Umbilical cord (tissue), 2 donors: Measurements from ENCODE around the gene PI4K2A. TPM values are rescaled to one million over a fixed set of nuclear protein-coding genes. Genes with fewer than 3 reads are reported as not detected.

Source experiments
- DNase-seq: peaks from one replicate; pipeline ENCODE4 v3.0.0-alpha.2; 2015; ENCODE audit warnings: low spot score
- total RNA-seq: library from RNA; depleted of rRNA; stranded (reverse); fragments of >200 nt; gene quantifications from one replicate; pipeline ENCODE4 v1.2.3, GENCODE V29; 2014; ENCODE audit warnings: low replicate concordance; ENCODE audit not compliant: insufficient read depth

Gene PI4K2A
- total RNA-seq, 1 donor from 2014 or later, result 11.6 TPM

DNA sequence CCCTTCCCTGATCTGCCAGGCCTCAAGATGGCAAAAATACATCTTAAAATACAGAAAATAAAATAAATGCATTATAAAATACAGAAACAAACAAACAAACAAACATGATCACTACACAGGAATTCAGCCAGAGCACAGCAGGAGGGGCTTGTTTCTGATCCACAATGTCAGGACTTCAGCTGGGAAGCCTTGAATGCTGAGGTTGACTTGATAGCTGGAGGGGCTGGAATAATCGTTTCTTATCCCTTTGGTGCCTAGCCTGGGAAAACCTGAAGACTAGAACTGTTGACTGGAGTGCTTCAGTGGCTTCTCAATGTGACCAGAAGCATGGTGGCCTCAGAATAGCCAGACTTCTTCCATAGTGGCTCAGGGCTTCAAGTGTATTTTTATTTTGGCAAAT is 63.9 kb downstream of the PI4K2A start:
- no peak for DNase-seq

DNA sequence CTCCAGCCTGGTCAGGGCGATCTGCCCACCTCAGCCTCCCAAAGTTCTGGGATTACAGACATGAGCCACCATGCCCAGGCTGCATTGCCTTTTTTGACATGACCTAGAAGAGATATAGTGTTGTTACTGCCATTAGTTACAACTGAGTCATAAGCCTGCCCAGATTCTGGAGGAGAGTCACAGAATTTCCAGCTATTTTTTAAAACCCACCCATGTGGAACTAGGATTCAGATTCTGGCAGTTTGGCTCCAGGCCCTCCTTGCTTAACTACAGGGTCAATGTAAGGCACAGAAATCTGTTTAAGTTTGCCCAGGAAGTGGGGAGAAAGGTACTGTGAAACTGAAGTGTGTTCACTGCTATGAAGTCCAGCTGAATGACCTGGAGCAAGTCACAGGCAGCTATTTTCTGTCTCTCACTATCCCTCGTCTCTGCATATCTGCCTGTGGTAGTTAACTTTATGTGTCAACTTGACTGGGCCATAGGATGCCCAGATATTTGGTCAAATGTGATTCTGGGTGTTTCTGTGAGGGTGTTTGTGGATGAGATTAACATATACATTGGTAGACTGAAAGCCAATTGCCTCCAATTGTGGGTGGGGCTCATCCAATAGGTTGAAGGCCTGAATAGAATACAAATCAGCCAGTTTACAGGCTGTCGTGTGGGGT is 64.7 kb downstream of the PI4K2A start:
- DNase-seq, result no peak

DNA sequence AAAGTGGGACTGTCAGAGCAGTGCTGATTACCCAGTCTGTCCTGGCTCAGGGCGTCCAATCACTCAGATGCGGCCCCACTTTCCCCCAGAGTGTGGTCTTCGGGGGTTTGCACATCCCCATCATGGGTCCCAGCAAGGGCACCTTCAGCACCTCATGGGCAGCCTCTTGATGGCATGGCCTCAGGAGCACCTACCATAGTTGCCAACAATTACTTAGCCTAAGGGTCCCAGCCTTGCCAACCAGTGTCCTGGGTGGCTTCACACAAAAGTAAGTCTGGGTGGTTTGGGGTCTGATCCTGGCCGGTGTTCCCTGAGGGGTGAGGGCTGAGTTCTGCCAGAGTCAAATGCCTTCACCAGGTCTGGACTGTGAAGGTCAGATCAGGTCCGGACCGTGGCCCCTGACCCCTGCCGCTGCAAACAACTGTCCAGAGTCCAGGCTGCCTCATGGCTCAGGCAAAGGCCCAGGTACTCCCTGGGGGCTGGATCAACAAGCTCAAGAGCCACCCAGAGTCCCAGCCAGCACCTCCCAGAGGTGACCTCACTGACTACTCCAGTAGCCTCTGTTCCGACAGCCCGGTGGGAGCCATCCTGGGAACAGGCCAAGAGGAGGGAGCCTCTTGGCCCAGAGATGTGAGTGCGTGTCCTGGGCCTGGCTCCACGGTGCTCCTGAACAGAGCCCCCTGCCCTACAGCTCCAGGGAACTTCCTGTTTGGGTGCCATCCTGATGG is 66.8 kb downstream of the PI4K2A start:
- DNase-seq, result no peak

DNA sequence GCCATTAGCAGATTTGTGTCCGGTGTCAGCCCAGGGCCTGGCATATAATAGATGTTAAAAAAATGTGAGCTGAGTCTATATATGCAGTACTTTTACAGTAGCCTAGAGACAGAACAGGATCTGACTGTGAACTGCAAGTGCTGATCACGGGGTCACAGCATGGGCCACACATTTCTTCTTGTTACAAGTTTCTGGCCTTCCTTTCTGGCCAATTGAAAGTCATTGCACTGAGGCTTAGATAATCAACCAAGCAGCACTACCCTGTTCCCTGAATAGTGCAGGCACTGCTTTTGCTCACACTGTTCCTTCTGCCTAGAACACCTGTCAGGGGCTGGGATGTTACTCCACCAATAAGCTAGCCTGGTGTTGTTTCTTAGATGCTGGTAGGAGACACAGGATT is 67.7 kb downstream of the PI4K2A start:
- DNase-seq, result no peak

DNA sequence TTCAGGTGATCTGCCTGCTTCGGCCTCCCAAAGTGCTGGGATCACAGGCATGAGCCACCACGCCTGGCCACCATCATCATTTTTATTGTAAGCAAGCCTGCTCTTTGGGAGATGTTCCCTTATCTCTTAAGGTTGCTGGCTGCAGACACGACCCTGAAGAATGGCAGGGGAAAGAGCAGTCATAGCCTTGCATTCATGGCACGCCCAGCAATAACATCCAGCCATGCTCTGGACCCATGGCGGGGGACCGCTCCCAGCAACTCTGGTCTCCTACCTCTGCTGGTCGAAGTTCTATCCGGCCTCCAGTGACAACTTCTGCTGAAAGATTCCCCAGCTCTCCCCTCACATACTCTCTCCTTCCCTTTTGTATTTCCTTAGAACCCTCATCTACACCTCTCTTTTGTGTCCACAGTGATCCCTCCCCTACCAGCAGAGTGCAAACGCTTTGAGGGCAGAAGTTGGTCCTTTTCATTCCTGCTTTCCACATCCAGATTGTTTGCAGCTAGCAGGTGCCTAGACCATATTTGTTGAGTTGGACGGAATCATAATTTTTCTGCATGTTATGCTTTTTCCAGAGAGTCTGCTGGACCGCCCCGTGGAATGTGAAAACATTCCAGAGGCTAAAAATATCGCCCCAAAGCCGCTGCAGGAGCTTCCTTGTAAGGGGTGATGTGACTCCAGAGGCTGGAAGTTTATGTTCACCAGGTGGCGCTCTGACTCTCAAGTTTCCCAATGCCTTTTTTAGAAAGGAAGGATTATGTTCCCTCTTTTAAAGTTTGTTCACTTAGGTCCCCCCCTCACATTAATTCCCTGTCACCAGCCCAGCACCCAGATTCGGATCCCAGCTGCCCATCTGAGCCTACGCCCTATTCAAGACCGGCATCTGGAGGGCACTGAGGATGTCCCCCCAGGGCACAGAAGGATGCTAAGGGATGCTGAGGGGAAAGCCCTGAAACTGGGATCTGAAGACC is 68.8 kb downstream of the PI4K2A start:
- peak; percentile 96 for DNase-seq

DNA sequence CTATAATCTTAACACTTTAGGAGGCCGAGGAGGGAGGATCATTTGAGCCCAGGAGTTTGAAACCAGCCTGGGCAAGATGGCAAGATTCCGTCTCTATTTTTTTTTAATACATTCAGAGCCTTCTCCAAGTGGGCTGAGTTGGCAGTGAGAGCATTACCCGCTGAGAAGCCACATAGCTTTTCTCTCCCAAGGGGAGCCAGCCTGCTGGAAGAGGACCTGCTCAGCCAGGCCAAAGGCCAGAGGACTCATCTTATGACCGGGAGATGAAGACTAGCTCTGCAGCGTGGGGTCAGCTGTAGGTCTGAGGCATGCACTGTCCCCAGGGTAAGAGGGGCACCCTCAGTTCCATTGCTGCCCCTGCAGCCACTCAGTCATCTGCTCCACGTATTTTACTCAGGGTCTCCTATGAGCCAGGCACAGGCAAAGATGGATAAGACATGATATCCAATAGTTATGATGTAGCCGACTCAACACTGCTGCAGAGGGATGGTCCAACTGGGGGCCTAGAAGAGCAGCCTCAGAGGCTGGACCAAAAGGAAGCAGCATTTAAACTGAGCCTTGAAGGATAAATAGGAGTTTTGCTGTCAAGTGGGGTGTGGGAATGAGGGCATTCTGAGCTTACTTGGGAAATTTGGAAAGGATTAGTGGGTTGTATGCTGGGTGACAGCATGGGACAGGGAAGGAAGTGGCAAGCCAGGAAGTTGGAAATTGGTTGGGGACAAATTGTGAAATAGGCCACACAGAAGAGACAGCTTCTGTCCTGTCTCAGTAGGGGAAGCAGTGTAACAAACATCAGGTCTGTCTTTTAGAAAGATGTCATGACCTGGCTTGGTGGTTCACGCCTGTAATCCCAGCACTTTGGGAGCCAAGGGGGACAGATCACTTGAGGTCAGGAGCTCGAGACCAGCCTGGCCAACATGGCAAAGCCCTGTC is 71.4 kb downstream of the PI4K2A start:
- DNase-seq, result no peak

DNA sequence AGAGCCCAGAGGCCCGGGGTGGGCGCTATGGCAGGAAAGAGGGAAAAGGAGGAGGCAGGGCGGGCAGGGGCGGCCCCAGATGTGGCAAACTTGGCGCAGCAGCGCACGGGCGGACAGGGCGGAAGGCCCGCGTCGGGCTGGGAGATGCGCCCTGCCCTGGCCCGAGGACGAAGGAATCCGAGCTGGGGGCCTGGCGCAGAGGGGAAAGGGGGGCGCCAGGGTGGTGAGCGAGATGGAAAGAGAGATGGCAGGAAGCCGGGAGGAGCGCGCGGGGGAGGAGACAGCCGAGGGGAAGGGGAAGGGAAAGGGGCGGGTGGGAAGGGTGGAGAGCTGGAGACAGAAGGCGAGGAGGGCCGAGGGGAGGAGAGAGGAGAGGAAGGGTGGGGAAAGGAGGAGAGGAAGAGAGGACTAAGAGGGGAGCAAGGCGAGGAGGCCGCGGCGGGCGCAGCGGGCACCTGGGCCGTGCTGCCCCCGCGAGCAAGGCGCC is 72.9 kb downstream of the PI4K2A start, which contains the start of gene MARVELD1:
Gene MARVELD1, plus strand, starts transcription at position 392 of the 487 bp plus-strand sequence. CDS start 147 bp downstream, outside the sequence.
- peak; percentile 98 for DNase-seq

DNA sequence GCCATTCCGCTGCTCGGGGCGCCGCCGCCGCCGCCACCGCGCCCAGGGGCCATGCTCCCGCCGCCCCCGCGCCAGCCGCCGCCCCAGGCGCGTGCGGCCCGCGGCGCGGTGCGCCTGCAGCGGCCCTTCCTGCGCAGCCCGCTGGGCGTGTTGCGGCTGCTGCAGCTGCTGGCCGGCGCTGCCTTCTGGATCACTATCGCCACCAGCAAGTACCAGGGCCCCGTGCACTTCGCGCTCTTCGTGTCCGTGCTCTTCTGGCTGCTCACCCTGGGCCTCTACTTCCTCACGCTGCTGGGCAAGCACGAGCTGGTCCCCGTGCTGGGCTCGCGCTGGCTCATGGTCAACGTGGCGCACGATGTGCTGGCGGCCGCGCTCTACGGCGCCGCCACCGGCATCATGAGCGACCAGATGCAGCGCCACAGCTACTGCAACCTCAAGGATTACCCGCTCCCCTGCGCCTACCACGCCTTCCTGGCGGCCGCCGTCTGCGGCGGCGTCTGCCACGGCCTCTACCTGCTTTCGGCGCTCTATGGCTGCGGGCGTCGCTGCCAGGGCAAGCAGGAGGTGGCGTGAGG is 73.4 kb downstream of the PI4K2A start:
- peak; percentile 74 for DNase-seq

DNA sequence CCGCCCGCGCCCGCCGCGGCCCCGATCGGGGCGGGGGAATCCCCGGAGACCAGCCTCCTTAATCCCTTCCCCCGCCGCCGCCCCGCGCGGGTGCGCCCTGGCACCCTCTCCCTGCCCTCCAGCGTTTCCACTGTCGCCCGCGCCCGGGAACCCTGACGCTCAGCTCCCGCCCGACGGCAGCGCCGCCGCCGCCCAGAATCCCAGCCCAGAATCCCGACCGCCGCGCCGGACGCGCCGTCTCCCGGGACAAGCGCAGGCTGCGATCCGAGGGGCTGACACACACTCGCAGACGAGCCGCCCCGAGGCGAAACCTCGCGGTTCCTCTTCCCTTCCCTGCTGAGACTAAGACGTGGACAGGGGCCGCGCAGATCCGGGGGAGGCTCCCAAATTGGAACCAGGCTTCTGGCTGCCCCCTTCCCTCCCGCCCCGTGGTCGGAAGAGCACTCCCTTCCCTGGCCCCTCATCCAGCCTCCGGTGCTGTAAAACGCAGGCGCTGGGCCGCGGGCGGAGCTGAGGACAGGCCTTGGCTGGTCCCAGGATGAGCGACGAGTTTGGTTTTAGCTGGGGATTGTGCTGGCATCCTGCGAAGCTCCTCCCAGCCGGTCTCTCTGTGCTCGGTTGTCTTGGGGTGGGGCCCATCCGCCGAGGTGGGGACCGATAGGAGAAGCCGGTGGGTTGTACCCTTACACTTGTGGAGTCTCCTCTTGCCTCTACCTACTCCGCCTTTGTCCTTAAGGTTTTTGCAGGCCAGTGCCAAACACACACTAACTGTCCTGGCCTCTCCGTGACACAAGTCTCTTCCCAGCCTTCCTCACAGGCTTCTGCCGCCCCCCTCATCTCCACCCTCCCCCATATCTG is 74.2 kb downstream of the PI4K2A start:
- peak; percentile 94 for DNase-seq

DNA sequence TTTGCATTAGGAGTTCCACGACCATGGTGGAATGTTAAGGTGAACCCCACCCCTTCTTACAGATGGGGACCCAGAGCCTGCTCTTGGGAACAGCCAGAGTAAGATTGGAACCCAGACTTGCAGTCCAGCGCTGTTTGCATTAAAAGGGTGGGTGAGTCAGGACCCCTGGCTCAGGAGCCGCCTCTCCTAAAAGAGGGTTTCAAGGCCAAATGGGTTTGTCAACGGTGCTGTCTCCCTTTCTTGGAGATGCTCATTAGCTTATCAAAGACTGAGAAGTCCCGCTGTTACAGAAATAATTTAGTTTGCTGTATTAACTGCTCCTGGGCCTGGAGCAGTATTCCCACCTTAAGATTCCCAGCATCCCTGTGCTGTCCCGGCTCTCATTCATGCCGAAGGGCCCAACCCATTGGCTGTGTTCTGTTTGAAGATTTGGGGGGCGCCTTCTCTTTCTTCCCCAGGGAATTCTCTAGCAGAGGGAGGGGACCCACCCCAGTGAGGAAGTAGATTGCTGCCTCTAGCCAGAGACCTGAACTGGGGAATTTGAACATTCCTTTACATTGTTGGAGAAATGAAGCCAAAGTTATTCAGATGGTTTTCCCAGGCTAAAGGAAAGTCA is 74.9 kb downstream of the PI4K2A start:
- no peak for DNase-seq

DNA sequence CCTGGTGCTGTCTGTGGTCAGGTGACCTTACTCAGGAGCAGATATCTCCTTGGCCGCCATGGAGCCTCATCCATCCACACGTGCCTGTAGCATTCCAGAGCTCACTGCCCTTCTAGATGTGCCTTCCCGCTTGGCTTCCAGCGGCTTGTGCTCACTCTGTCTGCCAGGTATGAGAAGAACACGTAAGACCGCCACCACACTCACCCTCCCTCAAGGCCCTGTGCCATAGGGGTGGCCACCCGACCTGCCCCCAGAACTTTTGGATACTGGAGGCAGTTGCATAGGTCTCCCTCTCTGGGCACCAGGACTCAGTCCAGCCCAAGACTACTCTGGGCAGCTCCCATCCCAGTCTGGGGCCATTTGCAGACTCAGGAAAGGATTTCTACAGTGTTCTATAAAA is 77.2 kb downstream of the PI4K2A start:
- no peak for DNase-seq

DNA sequence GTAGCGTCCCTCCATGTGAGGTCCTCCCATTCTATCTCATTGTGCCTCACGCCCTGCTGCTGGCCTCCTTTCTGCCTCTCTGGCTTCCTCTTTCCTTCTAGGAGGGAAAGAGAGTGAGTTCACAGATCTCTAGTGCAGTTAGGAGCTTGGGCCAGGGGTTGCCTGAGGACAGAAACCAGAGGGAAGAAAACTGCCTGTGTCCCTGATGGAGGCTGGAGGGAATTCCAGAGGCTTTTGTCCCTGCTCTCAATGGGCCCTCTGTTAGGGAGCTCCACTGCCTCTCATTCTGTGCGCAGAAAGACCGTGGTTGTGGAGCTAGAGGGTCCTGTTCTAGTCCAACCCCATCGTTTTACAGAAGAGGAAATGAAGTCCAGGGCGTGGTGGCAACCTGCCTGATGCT is 77.7 kb downstream of the PI4K2A start:
- no peak for DNase-seq

DNA sequence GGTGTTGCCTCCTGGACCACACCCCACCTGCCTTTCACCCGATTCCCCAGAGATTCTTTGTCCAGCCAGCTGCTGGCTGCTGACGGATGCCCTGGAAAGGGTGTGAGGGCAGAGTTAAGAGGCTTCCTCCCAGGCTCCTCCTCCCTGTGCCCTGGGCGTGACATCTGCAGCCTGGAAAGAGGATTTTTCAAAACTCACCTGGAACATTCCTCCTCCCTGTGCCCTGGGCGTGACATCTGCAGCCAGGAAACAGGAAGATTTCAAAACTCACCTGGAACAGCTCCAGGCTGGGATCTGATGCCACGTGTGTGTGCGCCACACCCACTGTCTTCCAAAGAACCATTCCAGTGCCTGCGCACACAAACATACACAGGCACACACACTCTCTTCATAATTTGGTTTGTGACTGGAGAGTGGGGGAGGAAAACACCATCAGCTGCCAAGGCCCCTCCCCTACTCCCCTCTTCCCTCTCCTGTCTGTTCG is 78.2 kb downstream of the PI4K2A start:
- peak; percentile 62 for DNase-seq

DNA sequence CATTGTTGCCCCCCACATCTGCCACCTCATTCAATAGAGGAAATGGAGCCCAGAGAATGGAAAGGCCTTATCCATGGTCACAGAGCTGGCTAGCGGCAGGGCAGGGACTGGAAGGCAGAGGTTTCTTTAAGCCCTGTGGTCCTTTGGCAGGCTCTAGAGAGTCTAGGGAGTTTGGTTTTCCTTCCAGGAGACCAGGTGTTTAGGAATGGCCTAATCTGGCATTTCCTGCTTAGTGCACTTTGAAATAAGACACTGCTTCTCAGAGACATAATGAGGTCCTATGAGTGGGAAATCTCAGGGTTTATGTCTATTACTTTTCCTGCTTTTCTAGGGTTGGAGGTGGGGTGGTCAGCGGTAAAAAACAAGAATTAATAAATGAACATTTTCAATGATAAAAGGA is 79.1 kb downstream of the PI4K2A start:
- no peak for DNase-seq

DNA sequence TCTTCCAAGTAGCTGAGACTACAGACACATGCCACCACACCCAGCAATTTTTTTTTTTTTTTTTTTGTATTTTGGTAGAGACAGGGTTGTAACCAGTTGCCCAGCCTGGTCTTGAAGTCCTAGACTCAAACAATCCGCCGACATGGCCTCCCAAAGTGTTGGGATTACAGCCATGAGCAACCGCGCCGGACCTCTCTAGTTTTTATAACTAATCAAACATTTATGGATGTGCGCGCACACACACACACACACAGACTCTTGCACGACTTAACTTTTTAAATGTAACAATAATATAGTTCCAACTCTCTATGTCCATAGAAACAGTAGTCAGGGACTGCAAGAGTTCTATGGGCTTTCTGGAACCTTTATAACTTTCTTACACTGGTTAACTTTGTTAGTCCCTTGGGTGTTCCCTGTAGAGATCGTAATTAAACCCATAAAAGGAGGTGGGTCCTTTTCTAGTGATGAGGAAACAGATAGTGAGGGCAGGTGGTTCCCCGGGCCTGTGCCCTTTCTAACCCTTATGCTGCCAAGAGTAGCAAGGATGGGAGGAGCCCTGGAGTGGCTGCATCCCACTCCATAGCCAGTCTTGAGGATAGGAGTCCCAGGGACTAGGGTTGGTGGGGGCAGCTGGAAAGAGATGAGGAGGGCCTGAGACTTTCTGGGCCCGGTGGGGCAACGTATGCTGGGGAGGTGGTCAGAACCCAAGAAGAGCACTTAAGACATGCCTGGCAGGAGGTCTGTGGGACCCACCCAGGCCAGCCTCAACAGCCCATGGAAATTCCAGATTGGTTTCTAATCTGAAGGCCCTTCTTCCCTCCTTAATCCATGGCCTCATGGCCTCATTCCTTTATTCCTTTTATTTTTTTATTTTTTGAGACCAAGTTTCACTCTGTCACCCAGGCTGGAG is 81.7 kb downstream of the PI4K2A start:
- DNase-seq, result no peak

DNA sequence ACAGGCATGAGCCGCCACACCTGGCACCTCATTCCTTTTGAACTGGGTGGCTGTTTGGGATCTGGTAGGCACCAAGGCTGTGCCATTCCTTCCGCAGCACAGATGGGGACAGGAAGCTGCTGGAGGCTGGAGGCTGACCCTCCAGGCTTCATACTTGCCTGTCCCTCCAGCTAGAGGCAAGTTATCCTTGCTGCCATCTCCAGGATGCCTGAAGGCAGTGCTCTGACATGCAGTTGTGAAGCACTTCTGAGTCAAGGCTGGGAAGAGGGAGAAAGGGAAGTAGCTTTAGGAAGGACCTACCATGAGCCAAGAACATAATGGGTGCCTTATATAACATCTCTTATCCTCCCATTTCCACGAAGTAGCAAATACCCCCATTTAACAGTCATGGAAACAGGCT is 82.5 kb downstream of the PI4K2A start:
- DNase-seq, result no peak

DNA sequence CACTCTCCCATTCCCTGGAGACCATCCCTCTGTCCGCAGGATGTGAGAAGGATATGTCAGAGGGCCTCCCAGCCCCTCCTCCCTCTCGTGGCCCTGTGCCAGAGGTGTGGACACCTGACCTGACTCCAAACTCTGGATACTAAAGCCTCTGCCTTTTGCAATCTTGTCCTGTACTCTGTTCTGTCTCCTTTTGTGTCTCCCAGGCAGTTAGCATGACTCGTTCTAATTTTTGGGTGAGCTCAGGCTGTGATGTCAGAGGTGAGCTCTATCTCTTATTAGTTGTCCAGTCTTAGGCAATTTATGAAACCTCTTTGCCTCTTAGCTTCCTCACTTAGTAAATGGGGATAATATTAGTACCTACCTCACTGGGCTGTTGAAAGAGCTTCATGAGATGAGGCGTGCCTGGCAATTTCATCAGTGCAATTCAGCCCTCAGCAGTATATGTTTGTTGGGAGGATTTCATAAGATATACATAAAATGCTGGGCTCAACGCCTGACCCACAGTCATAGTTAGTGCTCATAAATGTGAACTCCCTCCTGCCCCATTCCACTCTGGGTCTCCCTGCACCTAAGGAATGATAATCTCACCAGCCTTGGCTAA is 84.0 kb downstream of the PI4K2A start:
- DNase-seq, result no peak
